Stimulated activated naive B cell treated with anti-CD40 and anti-IgM and Interleukin-4, amounts not matched to agents 10 μg/mL and 1 μg/mL and 100 μg/mL, for 72 hours (primary cell): ENCODE results near the gene SELENOM.
"Not testable (repeated sequence)": the region's sequence is repeated elsewhere in the genome, so short reads cannot be mapped to it uniquely, and the experiment has no call there.

Experiments used
- ATAC-seq, 2 donors: fragments of 150-1000 bp; cut with Tn5 transposase; replicated peaks; 2 replicates each; pipeline ENCODE4 v1.10.0; 2021; ENCODE audit warnings: moderate library complexity in 1 of 2
- DNase-seq: peaks from one replicate; pipeline ENCODE4 v3.0.0; 2021
- H3K27ac Mint-ChIP-seq: one replicate; pipeline ENCODE4 v1.8.0; 2022; ENCODE audit warnings: mild to moderate bottlenecking, mixed read lengths
- H3K27me3 Mint-ChIP-seq, 2 donors: one replicate each; pipeline ENCODE4 v1.8.0; 2022; ENCODE audit warnings: mixed read lengths in 2 of 2
- H3K36me3 Mint-ChIP-seq, 2 donors: one replicate each; pipeline ENCODE4 v1.8.0; 2022; ENCODE audit warnings: mixed read lengths in 2 of 2, mild to moderate bottlenecking in 1 of 2
- H3K4me1 Mint-ChIP-seq, 2 donors: one replicate each; pipeline ENCODE4 v1.8.0; 2022; ENCODE audit warnings: mixed read lengths in 2 of 2, mild to moderate bottlenecking in 1 of 2
- H3K4me3 Mint-ChIP-seq, 2 donors: one replicate each; pipeline ENCODE4 v1.8.0; 2022; ENCODE audit warnings: mild to moderate bottlenecking in 2 of 2, mixed read lengths in 2 of 2, moderate library complexity in 1 of 2
- H3K9me3 Mint-ChIP-seq, 2 donors: one replicate each; pipeline ENCODE4 v1.8.0; 2022; ENCODE audit warnings: mixed read lengths in 2 of 2, mild to moderate bottlenecking in 1 of 2

SELENOM gene

GRCh38 chr22:31077681-31078080, 29.7 kb downstream of the SELENOM start:
- ATAC-seq (no peak), DNase-seq (no peak)
- no peak overlapping the region for H3K27ac Mint-ChIP-seq
- H3K4me3 Mint-ChIP-seq = no peak overlapping the region
- H3K9me3 Mint-ChIP-seq = no peaks in the 10 kb centered on the region
- peaks cover 3 to 4% of the 10 kb centered on the region in 2 donors for H3K36me3 Mint-ChIP-seq
- H3K4me1 Mint-ChIP-seq = peaks cover 21 to 23% of the 10 kb centered on the region in 2 donors
- peaks cover 0 to 13% of the 10 kb centered on the region in 2 donors for H3K27me3 Mint-ChIP-seq

DNA sequence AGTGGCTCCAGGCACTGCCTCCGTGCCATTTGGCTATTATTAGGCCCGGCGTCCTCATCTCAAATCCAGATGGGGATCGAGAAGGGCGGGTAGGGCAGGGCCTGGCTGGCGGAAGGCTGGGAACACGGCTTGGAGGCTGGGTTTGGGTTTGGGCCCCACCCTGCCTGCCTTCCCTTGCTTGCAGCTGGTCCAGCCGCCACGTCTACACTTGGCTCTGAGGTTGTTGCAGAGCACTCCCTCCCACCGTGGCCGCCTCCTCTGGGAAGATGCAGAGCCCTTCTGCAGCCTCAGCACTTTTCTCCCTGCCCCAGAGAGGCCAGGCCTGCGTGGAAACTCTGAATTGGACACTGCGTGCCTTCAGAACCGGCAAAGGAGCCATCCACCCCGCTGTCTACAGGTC, 31.4 kb downstream of the SELENOM start:
- no peak overlapping the region for H3K27ac Mint-ChIP-seq
- ATAC-seq (no peak), DNase-seq (no peak)
- H3K27me3 Mint-ChIP-seq = peaks cover 0 to 7% of the 10 kb centered on the region in 2 donors
- H3K36me3 Mint-ChIP-seq = no peaks in the 10 kb centered on the region
- H3K9me3 Mint-ChIP-seq = no peaks in the 10 kb centered on the region
- H3K4me3 Mint-ChIP-seq = no peak overlapping the region
- peaks cover 4 to 6% of the 10 kb centered on the region in 2 donors for H3K4me1 Mint-ChIP-seq

DNA sequence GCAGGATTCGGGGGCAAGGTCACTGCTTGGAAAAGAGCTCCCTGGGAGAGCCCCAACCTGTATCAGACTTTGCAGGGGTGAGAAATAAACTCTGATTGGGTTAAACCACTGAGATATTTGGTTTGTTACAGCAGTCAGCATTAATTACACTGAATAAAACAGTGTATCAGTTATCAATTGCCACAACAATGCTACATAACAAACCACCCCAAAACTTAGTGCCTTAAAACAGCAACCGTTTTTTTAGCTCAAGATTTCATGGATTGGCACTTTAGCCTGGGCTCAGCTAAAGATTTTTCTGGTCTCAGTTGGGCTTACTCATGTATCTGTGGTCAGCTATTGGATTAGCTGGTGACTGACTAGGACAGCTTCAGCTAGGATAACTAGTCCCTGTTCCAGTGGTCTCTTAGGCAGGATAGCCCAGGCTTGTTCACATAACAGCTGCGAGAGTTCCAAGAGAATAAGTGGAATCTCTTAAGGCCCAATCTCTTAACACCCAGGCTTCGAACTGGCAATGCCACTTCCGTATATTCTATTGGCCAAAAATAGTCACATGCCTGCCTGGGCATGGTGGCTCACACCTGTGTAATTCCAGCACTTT, 33.7 kb downstream of the SELENOM start:
- DNase-seq, H3K36me3 Mint-ChIP-seq, ATAC-seq, H3K27ac Mint-ChIP-seq, H3K4me3 Mint-ChIP-seq, H3K9me3 Mint-ChIP-seq, H3K4me1 Mint-ChIP-seq: not testable (repeated sequence)
- H3K27me3 Mint-ChIP-seq = peaks cover 2 to 12% of the 10 kb centered on the region in 2 donors

DNA sequence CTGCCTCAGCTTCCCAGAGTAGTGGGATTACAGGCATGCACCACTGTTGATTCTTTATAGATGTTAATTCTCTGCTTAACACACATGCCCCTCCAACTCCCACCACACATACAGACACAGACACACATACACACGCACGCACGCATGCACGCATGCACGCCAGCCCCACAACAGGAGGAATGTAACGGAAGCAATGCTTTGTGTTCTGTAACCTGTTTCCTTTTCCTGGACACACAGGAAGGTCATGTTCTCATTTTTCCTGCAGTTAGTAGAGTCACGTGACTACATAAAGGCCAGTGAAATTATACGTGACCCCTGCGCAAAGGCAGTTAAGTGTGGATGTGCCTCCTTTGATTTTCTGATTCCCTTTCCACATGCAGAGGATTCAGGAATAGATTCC, 34.2 kb downstream of the SELENOM start:
- not testable (repeated sequence) for H3K9me3 Mint-ChIP-seq, H3K27ac Mint-ChIP-seq, H3K36me3 Mint-ChIP-seq, H3K4me1 Mint-ChIP-seq, H3K4me3 Mint-ChIP-seq, ATAC-seq, DNase-seq
- H3K27me3 Mint-ChIP-seq = peaks cover 4 to 12% of the 10 kb centered on the region in 2 donors

GRCh38 chr22:31069691-31070314, 37.6 kb downstream of the SELENOM start:
- not testable (repeated sequence) for ATAC-seq, H3K9me3 Mint-ChIP-seq, DNase-seq, H3K36me3 Mint-ChIP-seq, H3K4me1 Mint-ChIP-seq, H3K27ac Mint-ChIP-seq, H3K4me3 Mint-ChIP-seq
- peaks cover 4 to 12% of the 10 kb centered on the region in 2 donors for H3K27me3 Mint-ChIP-seq

- ATAC-seq (no peak), DNase-seq (no peak)
- no peak overlapping the region for H3K4me3 Mint-ChIP-seq
- H3K9me3 Mint-ChIP-seq = peaks cover 1 to 2% of the 10 kb centered on the region in 2 donors
- no peaks in the 10 kb centered on the region for H3K36me3 Mint-ChIP-seq
- H3K27ac Mint-ChIP-seq = no peak overlapping the region
- H3K4me1 Mint-ChIP-seq = peaks cover 0 to 1% of the 10 kb centered on the region in 2 donors
- peaks cover 4 to 12% of the 10 kb centered on the region in 2 donors for H3K27me3 Mint-ChIP-seq
Measured at GRCh38 chr22:31068970-31069369, 38.4 kb downstream of the SELENOM start.

DNA sequence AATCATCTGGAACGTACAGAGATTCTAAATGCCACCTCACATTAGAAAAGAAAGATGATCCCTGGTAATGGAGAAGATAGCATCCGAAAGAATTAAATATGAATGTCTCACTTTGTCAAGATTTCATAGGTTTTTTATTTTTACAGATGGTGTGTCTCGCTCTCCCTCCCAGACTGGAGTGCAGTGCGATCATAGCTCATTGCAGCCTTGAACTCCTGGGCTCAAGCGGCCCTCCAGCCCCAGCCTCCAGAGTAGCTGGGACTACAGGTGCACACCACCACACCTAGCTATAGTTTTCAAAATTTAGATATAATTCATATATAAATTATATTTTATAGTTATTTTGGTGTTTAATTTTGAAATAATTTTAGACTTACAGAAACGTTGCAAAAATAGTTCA, 43.0 kb downstream of the SELENOM start:
- H3K4me3 Mint-ChIP-seq = no peak overlapping the region
- ATAC-seq (no peak), DNase-seq (no peak)
- H3K36me3 Mint-ChIP-seq = no peaks in the 10 kb centered on the region
- no peak overlapping the region for H3K27ac Mint-ChIP-seq
- peaks cover 2 to 4% of the 10 kb centered on the region in 2 donors for H3K27me3 Mint-ChIP-seq
- H3K9me3 Mint-ChIP-seq = peaks cover 6 to 8% of the 10 kb centered on the region in 2 donors
- H3K4me1 Mint-ChIP-seq = peaks cover 0 to 1% of the 10 kb centered on the region in 2 donors

GRCh38 chr22:31062566-31063230, 44.7 kb downstream of the SELENOM start:
- H3K27ac Mint-ChIP-seq = no peak overlapping the region

DNA sequence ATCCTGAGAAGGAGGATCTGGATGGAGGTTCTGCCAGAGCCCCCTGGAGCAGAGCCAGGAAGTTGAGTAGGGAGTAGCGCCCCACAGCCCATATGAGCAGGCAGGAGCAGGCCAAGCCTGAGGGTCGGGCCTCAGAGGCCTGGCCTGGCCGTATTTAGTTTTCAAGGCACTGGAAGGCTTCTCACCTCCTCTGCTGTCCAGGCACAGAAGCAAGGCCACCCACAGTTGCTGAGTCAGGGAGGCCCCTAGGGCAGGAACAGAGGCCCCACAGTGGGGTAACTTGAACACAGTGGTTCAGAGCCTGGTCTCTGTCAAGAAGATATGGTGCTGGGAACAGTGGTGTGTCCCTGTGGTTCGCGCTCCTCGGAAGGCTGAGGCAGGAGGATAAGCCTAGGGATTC, 47.7 kb downstream of the SELENOM start:
- not testable (repeated sequence) for H3K9me3 Mint-ChIP-seq, H3K4me3 Mint-ChIP-seq, ATAC-seq, H3K36me3 Mint-ChIP-seq, DNase-seq, H3K27me3 Mint-ChIP-seq, H3K4me1 Mint-ChIP-seq, H3K27ac Mint-ChIP-seq

More at GRCh38 chr22:31062566-31063230, 44.7 kb downstream of the SELENOM start:
- ATAC-seq (no peak), DNase-seq (no peak)
- H3K36me3 Mint-ChIP-seq = no peaks in the 10 kb centered on the region
- peaks cover 0 to 1% of the 10 kb centered on the region in 2 donors for H3K4me1 Mint-ChIP-seq
- H3K9me3 Mint-ChIP-seq = peaks cover 6 to 8% of the 10 kb centered on the region in 2 donors
- H3K27me3 Mint-ChIP-seq = no peaks in the 10 kb centered on the region
- H3K4me3 Mint-ChIP-seq = no peak overlapping the region

- Mint-ChIP-seq H3K27ac (no peak overlapping the region), H3K36me3 (no peaks in the 10 kb centered on the region), H3K4me3 (no peak overlapping the region), H3K27me3 (no peaks in the 10 kb centered on the region), H3K9me3 (no peaks in the 10 kb centered on the region), H3K4me1 (no peaks in the 10 kb centered on the region)
- DNase-seq = no peak
- ATAC-seq = no peak
Measured at GRCh38 chr22:31056986-31057599, 50.3 kb downstream of the SELENOM start.

DNA sequence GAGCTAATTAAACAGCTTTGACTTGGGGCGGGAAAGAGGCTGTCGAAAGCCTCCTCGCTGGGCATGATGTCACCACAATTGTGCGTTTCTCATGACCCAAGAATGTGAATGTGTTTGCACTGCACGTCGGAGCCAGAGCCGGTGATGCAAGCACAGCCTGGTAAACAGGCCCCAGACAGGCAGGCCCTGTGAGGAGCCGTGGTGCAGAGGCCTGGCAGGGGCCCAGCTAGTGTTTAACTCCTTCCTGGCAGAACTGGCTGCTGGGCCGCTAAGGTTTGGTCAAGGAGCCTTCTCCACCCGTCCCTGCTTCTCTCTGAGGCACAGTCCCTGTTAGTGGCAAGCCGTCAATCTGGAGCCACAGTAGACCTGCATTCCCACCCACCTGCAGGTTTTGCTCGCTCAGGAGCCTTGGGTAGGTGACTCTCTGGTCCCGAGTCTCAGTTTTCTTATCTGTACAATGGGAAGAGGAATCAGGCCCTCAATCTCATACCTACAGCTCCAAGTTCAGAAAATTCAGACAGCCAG, 51.7 kb downstream of the SELENOM start:
- Mint-ChIP-seq H3K27me3 (no peaks in the 10 kb centered on the region), H3K4me3 (no peak overlapping the region), H3K9me3 (no peaks in the 10 kb centered on the region), H3K36me3 (no peaks in the 10 kb centered on the region), H3K4me1 (no peaks in the 10 kb centered on the region), H3K27ac (no peak overlapping the region)
- DNase-seq = no peak
- no peak for ATAC-seq

- Mint-ChIP-seq H3K27me3 (no peaks in the 10 kb centered on the region), H3K4me1 (no peaks in the 10 kb centered on the region), H3K4me3 (no peak overlapping the region), H3K36me3 (no peaks in the 10 kb centered on the region), H3K9me3 (no peaks in the 10 kb centered on the region), H3K27ac (no peak overlapping the region)
- ATAC-seq = no peak
- no peak for DNase-seq
Measured at GRCh38 chr22:31055117-31055634, 52.2 kb downstream of the SELENOM start.
